GM21423 (cell line): ENCODE results near the gene RAP1A.

ENCODE experiments used
- ATAC-seq: cut with Tn5 transposase; IDR thresholded peaks from one replicate; pipeline ENCODE4 v1.9.1; 2021; ENCODE audit warnings: mild to moderate bottlenecking, moderate library complexity; ENCODE audit not compliant: unreplicated experiment

RAP1A gene

DNA sequence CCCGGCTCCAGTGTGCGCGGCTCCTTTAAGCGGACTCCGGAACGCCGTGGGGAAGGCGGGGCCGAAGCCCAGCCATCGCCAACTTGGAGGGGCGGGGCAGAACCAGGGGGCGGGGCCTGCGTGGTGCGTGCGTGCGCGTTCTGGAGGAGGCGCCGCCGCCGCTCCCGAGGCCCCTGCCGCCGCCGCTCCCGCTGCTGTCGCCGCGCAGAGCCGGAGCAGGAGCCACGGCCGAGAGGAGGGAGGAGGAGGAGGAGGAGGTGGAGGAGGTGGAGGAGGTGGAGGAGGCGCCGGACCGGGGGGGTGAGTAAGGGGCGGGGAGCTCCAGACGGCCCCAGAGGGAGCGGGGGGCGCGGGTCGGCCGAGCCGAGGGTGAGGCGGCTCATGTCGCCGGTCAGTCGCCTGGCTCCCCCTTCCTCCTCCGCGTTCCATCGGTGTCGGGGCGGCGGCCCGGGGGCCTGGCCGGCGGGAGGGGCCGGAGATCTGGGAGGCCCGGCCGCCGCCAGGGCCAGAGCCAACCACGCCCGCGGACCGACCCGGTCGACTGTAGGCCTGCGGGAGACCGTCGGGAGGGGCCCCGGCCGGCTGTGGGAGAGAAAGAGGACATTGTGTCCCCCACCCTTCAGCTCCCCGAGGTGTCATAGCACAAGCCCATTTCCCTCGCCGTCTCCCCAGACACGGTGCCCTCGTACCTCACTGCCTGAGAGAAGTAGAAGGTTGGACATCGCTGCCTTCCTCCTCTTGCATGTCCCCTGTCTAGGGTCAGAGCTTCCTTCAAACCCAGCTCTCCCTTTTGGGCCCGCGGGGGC lies at the start of gene RAP1A:
Gene RAP1A (plus strand): TSS at position 155 of the 806 bp plus-strand sequence. CDS start 71,572 bp downstream, outside the sequence.
- peak; percentile 65 for ATAC-seq

DNA sequence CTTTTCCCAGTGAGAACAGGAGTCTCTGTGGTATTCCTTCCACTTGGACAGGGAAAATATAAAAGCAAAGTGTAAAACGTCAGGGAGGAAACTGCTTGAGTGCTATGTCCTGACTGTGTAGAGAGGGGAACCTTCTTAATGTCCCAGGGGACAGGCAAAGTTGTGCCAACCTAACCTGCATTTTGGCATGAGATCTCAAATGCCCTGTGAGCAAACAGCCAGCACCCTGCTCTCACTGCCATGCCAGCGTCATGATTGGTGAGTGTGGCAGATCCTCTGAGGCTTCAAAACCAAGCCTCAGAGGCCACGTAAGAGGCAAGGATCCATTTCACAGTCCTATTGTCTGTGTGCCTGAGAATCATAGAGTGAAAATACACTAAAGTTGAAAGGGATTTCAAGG lies 49.7 kb upstream of the RAP1A start:
- ATAC-seq, result no peak

DNA sequence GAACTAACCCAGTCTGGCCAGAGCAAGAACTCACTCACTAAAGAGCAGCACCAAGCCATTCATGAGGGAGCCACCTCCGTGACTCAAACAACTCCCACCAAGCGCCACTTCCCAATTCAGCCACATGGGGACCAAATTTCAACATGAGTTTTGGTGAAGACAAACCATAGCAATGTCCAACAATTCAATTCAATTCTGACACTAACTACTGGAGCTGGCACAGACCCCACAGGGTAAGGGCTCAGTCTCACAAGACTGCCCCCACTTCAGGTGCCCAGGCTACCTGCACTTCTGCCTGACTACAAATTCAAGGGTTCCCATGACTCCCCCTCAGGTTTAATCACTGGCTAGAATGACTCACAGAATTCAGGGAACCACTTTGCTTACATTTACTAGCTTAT lies 48.8 kb upstream of the RAP1A start:
- ATAC-seq, result no peak

DNA sequence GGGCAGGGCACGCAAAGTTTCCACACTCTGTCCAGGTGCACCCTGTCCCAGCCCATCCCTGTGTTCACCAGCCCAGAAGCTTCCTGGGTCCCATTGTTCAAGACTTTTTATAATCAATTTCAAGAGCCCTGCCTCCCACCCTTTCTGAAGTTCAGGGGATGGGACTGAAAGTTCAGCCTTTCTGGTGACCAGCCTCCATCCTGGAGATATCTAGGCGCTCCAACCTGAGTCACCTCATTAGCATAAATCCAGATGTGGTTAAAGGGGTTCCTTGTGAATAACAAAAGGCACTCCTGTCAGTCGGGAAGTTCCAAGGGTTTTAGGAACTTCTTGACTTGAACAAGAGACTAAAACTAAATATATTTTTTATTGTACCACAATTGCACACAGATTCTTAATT lies 48.4 kb upstream of the RAP1A start:
- no peak for ATAC-seq

DNA sequence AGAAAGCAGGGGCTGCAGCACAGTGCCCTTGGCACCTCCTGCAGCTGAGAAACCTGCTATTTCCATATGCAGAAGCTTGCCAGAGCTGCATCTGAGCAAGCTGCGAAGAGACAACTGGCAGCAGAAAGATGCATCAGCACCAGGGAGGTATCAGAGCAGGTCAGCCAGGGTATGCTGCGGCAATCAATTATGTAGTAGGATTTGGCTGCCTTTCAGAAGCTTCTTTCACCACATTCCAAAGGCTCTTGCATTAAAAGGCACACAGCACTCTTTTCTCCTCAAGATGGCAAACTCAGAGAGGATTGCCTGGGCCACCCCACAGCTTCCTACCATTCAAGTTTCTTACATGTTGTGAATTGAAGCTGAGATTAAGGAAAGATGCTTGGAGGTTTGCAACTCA lies 47.6 kb upstream of the RAP1A start:
- no peak for ATAC-seq

DNA sequence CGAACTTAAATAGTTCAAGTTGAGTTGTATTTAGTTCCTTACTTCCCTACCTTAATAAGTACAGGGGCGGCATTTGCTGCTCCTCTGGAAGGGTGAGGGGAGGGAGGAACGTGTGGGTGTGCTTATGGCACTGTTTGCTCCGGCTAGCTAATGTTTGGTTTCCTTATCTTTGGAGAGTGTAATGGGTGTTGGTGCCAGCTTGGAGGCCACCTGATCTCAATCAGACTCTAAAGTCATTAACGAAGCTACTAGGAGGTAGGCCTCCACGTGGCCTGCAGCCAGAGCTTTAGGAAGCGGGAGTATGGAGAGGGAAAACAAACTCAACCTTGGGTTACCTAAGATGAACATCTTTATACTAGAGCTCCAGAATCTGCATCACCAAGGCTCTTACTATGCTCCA lies 43.0 kb upstream of the RAP1A start:
- ATAC-seq, result no peak

DNA sequence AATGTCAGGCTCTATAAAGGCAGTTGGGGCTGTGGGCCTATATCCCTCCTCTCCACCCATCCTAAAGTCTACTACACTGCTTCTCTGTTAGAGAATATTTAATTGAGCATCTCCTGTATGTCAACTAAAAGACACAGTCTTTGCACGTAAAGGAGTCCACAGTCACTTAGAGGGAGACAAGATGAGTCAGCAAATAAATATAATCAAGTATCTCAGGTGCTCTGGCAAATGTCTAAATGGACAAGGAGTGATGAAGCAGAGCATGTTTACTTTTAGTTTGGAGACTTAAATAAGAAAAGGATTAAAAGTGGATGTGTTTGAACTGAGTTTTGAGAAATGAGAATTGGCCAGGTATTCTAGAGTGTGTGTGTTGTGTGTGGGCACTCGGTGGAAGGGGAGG lies 41.8 kb upstream of the RAP1A start:
- ATAC-seq, result no peak

DNA sequence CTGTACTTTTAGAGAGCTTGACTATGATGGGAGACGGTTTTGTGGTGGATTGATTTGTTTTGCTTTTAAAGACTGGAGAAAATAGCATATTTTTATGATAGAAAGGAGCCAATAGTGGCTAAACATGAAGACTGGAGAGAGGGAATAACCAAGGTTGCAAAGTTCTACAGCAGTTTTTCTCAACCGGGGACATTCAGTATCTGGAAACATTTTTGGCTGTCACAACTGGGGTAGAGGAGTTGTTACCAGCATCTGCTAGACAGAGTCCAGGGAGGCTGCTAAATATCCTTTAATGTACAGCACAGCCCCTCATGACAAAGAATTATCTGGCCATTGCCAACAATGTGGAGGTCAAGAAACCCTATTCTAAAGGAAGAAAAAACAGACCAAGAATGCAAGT lies 38.4 kb upstream of the RAP1A start:
- no peak for ATAC-seq

DNA sequence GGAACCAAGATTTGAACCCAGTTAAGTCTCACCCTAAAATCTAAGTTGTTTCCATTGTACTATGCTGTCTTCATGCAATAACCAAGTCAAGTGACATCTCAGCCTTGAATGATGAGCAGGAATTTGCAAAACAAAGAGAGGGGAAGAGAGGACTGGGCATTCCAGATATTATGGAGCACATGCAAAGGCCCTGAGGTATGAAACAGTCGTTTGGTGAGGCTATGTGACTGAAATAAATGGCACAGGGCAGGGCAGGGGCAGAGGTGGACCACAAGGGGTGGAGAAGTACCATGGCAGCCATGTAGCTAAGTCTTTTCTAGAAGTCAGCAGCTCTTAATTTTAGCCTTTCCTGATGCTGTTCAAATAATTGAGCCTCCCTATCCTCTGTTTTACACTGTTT lies 37.6 kb upstream of the RAP1A start:
- ATAC-seq, result no peak

DNA sequence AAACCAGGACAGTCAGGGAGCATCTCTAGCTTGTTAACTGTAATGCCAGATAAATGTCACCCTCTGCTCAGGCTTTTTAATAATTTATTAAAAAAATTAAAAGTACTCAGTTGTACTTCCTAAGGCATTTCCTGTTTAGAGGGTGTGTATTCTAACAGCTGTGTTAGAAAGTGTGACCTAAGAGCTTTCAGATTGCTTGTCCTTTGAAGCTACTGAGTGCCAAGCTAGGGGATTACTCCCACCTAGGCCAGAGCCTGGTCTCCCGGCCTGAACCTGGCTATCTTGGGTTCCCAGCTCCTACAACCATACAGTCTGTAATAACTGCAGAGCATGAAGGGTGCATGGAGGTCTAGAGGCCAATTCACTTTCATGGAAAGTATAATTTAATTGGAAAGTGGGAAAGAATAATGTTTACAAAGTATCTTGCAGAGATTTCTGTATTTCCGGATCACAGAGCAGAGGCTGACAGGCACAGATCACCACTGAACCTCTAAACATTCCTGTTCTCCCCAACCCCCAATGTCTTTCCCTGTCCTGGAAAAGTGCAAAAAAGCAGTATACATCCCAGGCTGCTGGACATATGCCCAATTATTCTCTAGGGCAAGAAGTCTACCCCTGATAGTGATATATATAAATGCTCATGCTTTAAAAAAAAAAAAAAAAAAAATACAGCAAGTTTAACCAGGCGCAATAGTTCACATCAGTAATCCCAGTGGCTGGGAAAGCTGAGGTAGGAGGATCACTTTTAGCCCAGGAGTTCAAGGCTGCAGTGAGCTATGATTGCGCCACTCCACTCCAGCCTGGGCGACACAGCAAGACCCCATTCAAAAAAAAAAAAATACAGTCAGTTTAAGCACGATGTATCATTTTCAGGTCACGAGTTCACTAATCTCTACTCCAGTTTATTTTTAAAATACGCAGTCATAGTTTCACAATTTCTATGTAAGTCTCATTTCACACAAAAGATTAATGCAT lies 36.7 kb upstream of the RAP1A start:
- no peak for ATAC-seq

DNA sequence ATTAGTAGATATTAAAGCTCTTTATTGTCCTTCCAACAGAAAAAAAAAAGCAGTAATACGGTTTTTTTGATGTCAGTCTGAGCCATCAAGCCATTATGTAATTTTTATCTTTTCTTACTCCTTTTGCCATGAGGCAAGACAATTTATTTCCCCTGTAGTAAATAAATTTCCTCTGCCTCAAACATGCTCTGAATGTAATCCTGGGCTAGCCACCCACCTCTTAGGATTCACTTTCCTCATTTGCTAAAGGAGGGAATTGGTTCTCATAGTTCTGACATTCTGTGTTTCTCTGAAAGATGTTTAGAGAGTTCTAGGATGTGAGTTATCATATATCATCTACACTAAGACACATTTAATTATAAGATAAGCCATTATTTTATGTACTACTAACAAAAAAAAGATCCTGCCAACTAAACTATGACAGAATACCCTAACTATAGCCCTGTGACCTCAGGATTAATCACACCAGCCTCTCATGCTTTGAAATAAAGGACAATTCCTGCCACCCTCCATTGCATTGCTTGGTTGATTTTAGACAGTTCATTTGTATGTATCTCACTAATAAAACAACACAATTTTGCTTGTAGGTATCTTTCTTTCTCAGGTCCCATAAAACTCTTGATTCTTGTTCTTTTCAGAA lies 34.0 kb upstream of the RAP1A start:
- ATAC-seq, result no peak

DNA sequence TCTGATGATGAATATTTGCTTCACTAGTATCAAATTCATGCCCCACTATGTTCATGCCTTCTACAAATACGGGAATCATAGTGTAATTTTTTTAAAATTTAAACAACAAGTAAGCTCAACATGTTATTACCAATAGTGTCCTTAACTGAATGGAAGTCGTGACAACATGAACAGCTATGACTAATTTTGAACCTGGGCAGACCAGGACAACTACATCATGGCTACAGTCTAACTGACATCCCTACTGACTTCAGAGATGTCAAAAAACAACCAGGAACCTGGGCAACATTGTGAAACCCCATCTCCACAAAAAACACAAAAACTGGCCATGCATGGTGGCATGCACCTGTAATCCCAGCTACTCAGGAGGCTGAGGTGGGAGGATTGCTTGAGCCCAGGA lies 33.5 kb upstream of the RAP1A start:
- no peak for ATAC-seq

DNA sequence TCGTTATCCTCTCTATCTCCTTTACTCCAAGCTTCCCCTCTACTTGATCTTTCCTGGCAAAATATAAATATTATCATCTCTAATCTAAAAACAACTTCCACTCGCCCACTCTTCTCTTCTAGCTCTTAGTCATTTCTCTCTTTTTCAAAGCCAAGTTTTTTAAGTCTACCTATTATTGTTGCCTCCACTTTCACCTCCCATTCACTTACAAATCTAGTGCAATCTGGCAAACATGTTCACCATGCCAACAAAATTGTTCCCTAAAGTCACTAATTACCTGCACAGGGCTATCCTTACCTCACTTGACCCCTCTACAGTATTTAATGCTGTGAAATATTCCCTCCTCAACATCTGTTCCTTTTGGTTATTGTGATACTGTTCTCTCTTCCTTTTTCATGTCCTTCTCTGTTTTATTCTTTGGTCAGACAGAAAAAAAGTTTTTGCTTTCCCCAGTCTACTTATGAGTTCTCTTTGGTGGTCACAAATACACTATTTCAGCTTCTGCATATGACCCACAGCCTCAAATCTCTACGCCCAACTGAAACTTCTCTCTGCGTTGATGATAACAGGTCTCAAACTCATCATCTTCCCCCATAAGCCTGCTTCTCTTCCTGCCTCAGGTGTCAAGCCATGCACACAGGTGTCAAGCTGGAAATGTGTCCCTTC lies 31.9 kb upstream of the RAP1A start:
- no peak for ATAC-seq

DNA sequence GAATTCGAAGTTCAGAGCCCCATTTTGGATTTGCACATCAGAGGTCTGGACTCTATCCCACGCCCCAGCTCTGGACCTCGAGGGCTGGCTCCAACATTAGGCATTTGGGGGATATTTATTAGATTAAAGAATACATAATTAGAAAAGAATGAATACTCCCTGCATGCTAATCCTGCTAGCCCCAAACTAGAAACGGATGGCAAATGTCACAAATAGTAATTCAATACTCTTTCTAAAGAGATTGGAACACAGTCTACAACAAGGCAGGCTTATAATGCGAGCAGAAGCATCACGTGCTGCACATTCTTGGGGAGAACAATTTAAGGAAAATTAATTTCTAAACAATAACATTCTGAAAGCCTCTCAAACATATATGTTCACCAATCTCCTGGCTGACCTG lies 27.7 kb upstream of the RAP1A start:
- ATAC-seq, result no peak

DNA sequence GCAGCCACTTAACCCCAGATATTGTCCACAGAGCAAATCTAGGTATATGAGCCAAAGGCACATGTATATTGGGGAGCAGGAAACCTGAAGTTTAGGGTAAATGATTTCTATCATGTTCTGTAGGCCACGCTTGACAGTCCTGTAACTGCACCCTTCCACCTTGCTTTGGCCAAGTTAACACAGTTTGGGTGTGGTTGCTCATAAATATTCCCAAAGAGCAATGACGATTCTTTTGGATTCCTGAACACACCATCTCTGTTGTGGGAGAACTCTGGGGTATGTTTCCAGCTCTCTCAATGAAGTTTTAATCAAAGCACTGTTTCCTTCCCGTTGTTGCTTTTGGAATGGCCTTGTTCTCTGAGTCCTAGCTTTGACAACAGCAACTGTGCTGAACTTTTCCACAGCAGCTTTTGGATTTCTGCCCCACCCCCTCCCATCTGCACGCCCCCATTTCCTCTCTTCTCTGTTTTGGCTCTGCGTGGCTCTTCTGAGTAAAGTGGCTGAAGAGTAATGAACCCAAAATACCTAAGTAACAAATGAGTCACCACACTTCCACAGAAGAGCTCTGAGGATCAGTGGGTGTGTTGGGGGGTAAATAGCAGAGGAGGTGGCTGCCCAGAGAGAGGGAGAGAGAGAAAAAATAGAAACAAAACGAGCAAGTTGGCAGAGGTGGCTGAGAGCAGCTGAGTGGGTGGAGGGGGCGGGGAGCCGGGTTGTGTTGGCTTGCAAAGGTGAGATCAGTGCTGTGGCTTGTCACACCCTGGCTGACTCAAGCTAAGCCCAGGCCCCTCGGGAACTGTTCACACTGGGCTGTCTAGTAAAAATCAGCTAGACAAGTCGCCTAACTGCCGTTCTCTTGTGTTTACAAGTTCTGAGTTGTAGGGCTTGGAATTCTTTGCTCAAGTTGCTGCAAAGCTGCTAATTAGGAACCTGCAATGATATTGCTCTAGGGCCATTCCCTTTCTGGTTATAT lies 26.9 kb upstream of the RAP1A start:
- peak; percentile 78 for ATAC-seq

DNA sequence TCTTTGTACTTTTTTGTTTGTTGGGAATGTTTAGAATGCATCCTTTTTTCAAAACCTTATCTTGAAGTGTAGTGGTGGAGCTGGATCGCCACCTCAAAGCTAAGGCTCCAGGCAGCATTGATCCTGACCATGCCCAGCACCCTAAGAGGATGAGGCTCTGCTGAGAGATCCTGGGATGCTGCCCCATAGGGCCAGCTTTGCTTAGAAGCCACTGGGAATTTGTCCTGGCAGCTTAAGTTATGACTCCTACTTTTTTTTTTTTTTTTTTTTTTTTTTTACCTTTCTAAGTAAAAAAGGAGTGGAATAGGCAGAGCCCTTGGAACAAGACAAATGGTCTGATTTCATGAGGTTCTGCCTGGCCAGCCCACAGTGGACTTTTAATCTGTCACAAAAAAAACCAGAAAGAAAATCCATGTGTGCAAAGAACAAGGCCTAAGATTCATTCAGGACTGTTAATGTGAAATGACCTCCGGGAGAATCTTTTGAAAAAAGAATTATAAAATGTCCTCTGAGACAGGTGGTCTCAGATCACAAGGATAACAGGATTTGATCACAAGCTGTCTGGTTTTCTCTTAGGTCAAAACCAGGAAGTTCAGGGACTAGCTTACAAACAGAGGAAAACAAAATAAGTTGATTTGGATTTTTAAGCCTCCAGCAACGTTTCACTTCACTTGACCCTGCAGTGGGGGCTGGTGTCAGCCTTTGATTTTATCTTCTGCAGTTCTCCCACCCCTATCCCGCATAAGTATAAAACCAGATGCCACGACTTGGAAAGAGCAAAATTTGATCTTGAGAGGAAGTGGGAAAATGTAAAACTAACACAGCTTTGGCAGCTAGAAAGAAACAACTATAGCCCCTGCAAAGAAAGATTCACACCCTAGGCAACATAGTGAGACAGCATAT lies 25.9 kb upstream of the RAP1A start:
- no peak for ATAC-seq

DNA sequence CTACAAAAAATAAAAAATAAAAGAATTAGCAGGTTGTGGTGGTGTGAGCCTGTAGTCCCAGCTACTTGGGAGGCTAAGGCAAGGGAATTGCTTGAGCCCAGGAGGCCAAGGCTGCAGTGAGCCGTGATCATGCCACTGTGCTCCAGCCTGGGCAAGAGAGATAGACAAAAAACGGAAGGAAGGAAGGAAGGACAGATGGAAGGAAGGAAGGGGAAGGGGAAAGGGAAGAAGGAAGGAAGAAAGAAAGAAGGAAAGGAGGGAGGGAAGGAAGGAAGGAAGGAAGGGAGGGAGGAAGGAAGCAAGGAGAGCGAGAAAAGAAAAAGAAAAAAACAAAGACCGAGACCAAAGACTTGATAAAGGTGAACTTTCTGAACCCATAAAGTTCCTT lies 25.3 kb upstream of the RAP1A start:
- no peak for ATAC-seq

DNA sequence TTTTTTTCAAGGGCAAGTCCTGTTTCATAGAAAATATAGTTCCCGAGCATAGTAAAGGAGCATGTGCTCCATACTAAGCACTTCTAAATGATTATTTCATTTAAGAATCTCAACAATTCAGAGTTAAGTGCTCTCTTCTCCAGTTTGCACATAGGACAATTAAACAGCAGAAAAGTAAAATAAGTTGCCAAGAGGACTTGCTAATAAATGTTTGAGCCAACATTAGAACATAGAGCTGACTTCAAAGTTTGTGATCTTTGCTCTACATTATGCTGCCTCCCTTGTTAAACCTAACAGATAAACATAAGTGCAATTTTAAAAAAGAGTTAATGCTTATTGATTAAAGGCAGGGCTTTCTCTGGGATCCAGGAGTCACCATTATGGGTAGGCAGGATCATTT lies 23.8 kb upstream of the RAP1A start:
- ATAC-seq, result no peak

DNA sequence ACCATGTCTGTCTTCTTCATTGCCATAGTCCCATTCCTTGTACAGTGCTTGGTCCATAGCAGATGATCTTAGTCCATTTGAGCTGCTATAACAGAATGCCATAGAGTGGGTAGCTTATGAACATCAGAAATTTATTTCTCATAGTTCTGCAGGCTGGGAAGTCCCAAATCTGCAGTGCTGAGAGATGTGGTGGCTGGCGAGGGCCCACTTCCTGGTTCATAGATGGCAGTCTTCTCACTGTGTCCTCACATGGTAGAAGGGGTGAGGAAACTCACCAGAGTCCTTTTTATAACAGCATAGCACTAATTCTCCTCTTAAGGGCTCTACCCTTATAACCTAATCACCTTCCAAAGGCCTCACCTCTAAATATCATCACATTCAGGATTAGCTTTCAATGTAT lies 23.1 kb upstream of the RAP1A start:
- no peak for ATAC-seq
